GM19240 (cell line): ENCODE data around the gene ZNF862.
"Not testable (repeated sequence)": the region's sequence is repeated elsewhere in the genome, so short reads cannot be mapped to it uniquely, and the experiment has no call there.

Source experiments
- DNase-seq: peaks from one replicate; pipeline ENCODE4 v3.0.0; 2011; ENCODE audit warnings: low spot score; ENCODE audit not compliant: insufficient read length

ZNF862 gene

DNA sequence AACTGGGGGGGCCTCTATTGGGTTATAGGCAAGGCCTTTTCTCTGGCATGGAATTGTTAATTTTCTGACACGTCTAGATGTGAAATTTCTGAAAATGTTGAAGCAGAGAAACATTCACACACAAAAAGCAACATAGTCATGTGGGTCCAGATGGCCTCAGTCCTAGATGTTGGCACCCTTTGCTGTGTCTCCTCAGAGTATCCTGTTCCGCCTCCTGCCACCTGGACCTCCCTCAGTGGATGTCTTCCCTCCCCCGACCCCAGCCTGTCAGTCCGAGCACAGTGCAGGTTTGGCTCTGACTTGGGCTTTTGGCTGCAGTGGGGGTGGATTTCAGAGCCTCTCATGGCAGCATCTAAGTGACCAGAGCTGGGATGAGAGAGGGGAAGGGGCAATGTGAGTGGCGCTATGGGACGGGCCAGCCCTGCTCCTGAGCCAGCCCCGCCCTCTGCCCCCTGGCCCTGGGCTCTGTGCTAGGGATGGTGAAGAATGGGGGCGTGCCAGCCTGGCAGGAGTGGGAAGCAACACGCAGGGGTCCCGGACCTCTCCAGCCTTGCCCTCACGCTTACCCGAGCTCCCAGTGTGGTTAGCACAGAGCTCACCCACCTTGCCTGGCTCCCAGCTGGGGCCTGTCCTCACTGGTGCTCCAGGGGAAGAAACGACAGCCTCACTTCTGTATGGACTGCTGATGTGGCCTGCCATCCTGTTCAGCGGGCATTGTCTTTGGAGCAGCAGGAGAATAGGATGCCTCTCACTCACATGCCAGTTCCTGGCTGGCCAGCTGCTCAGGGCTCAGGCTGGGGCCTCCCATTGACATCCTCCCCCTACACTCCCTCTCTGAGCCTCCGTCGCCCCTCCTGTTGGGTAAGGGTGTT is 41.8 kb downstream of the ZNF862 start:
- no peak for DNase-seq

DNA sequence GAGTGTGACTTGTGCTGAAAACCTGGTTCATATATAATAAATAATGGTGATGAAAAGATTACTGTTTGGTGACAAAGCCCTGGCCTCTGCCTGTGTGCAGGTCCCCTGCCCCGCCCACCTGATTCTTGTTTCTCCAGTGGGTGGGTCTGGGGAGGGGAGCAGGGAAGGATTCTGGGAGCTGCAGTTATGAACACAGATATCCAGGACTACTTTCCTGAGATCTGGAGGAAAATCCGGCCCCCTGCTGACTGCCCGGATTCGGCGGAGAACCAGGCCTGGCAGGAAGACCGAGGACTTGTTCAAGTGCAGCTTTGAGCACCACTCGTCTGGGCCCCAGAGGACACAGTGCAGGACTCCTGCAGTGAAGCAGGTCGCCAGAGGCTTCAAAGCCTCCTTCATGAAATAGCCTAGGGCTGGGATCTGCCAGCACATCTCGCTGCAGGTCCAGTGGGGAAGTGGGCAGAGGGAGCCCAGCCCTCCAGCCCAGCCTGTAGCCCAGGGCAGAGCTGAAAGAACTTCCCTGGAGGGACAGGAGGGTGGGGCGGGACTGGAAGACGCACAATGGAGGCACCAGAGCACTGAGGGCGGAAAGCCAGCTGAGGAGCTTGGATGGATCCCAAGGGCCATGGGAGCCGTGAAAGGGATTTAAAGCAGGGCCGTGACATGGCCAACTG is 42.6 kb downstream of the ZNF862 start:
- DNase-seq = no peak

- no peak for DNase-seq
These were observed 43.4 kb downstream of the ZNF862 start for GRCh38 chr7:149881328-149882247.

GRCh38 chr7:149882248-149883047 is 44.3 kb downstream of the ZNF862 start:
- no peak for DNase-seq

GRCh38 chr7:149883048-149883438 is 44.9 kb downstream of the ZNF862 start:
- DNase-seq = no peak

- no peak for DNase-seq
These were observed 45.3 kb downstream of the ZNF862 start for GRCh38 chr7:149883452-149883861.

DNA sequence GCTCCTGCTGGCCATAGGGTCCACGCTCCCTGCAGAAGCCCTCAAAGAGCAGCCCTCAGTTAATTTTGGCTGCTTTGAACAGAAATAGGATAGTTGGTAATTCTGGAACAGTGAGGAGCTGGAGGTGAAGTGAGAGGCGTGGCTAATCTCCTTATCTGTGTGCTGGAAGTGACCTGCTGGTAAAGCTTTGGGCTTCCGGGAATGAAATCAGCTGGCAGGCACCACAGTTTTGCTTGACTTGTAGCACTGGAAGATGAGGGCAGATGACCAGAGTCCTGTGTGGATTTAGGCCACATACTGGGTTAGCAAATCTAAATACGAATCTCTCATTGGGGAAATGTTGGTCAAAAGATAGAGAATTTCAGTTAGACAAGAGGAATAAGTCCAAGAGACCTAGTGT is 45.8 kb downstream of the ZNF862 start:
- DNase-seq = no peak

DNA sequence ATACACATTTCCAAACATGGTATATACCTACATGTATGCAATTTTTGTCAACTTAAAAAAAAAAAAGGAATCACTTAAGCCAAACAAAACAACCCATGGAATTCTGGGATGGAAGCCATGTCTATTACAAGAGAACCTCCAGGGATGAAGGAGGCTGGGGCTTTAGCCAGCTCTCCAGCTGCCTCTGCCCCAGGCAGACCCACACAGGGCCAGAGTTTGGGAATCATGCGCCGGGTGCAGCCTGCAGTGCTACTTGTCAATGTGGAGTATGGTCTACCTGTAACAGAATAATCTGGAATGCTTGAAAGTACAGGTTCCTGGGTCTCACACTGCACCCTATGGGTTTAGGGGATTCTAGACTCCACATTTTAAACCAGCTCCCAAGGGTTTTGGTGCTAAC is 46.4 kb downstream of the ZNF862 start:
- DNase-seq = no peak

- no peak for DNase-seq
These were observed 47.2 kb downstream of the ZNF862 start for GRCh38 chr7:149885191-149886017.

DNA sequence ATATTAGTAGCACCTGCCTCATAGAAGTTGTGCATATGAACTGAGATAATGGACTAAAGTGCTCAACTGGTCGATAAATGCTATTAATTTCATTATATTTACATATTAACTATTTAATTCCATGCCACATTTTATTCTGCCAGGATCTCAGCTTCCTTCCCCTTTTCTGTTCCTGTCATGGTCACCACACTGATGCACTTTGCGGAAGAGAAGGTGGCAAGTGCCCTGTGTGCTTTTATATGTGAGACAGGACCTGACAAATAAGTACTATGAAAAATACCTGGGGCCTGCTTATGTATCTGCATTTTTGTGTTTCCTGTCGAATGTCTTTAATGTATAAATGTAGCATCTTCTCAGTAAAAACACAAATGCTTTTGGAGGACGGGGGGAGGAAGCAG is 47.8 kb downstream of the ZNF862 start:
- DNase-seq = no peak

GRCh38 chr7:149887311-149887710 is 49.1 kb downstream of the ZNF862 start:
- no peak for DNase-seq

GRCh38 chr7:149890715-149891114 is 52.5 kb downstream of the ZNF862 start:
- not testable (repeated sequence) for DNase-seq

DNA sequence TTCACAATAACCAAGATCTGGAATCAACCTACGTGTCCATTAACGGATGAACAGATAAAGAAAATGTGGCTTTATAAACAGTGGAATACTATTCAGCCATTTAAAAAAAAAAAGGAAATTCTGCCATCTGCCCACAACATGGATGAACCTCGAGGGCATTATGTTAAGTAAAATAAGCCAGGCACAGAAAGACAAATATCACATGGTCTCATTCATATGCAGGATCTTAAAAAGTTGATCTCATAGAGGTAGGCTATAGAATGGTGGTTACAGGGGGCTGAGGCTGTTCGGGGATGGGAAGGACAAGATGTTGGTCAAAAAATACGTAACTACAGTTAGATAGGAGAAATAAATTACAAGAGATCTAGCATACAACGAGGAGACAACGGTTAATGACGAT is 56.8 kb downstream of the ZNF862 start:
- DNase-seq = not testable (repeated sequence)

DNA sequence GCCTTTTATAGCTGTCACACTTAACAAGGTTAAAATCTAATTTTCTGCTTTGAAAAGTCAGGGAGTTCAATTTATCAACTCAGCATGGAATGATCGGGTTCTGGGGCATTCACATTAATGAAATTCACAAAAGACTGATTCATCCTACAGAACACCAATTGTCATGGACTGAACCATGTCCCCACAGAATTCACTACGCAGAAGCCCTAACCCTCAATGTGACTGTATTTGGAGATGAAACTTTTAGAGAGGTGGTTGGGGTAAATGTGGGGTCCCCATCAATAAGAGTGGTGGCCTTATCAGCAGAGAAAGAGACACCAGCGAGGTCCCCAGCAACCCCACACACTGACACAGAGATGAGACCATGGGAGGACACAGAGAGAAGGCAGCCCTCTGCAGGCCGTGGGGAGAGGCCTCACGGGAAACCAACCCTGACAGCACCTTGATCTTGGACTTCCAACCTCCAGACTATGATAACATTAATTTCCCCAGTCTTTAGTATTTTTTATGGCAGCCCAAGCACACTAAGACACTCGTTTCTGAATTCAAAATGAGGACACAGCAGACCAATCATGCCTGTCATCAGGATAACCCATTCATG is 69.7 kb downstream of the ZNF862 start:
- DNase-seq = not testable (repeated sequence)

GRCh38 chr7:149910219-149910618 is 72.0 kb downstream of the ZNF862 start:
- DNase-seq = not testable (repeated sequence)

DNA sequence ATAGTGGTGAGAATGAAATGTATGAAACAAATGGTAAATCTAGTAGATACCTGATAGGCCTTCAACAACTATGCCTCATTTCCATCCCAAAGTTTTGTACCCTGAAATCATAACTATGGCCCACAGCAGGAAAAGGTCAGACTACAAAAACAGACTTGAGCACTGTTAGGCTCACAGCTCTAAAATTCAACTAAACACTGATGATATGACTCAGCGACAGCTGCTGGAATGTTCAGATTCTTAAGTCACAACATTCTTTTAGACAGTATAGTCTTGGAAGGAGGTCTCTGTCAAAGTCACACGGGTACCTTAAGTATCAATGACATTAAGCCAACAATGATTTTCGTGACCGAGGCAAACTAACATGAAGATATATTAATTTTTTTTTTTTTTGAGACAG is 74.0 kb downstream of the ZNF862 start:
- not testable (repeated sequence) for DNase-seq
